Uterus (tissue), 2 donors: ENCODE data around the gene PRRC2C.

ENCODE experiments used
- POLR2A ChIP-seq, 2 donors: fragments of 450-650 bp; IDR thresholded peaks; one replicate each; pipeline ENCODE4 v1.6.1; 2016; ENCODE audit warnings: antibody characterized with exemption in 2 of 2, mild to moderate bottlenecking in 1 of 2, moderate library complexity in 1 of 2
- TF ChIP-seq, protein P1 (sequence below), 4 experiments: fragments of 200-600 bp in 2 of 4; fragments of 450-650 bp in 2 of 4; sonication (generic) in 2 of 4; IDR thresholded peaks; one replicate each; pipeline ENCODE4 v1.5.1; 2016 to 2019; ENCODE audit warnings: antibody characterized with exemption in 4 of 4, mild to moderate bottlenecking in 2 of 4, moderate library complexity in 1 of 4

DNA sequence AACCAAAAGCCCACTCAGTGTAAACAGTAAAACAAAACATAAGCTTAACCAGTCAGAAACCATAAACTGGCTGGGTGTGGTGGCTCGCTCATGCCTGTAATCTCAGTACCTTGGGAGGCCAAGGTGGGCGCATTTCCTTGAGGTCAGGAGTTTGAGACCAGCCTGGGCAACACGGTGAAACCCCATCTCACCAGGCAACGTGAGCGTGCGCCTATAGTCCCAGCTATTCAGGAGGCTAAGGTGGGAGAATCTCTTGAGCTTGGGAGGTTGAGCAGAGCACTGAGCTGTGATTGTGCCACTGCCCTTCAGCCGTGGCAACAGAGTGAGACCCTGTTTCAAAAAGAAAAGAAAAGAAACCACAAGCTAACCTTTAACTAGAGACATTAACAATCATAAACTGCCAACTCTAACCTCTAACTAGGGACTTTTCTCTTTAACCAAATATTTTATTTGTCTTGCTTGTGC, 13.1 kb upstream of the PRRC2C start:
- TF ChIP-seq, protein P1, sequence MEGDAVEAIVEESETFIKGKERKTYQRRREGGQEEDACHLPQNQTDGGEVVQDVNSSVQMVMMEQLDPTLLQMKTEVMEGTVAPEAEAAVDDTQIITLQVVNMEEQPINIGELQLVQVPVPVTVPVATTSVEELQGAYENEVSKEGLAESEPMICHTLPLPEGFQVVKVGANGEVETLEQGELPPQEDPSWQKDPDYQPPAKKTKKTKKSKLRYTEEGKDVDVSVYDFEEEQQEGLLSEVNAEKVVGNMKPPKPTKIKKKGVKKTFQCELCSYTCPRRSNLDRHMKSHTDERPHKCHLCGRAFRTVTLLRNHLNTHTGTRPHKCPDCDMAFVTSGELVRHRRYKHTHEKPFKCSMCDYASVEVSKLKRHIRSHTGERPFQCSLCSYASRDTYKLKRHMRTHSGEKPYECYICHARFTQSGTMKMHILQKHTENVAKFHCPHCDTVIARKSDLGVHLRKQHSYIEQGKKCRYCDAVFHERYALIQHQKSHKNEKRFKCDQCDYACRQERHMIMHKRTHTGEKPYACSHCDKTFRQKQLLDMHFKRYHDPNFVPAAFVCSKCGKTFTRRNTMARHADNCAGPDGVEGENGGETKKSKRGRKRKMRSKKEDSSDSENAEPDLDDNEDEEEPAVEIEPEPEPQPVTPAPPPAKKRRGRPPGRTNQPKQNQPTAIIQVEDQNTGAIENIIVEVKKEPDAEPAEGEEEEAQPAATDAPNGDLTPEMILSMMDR (IDR thresholded peaks at IDR 0.05) = no peak
- TF ChIP-seq POLR2A (IDR thresholded peaks at IDR 0.05) = no peak
